D721Med (cell line): ENCODE results near the gene BMP2K.
"Not testable (repeated sequence)": the region's sequence is repeated elsewhere in the genome, so short reads cannot be mapped to it uniquely, and the experiment has no call there.

ENCODE experiments used
- DNase-seq: peaks from one replicate; pipeline ENCODE4 v3.0.0; 2011; ENCODE audit warnings: low spot score; ENCODE audit not compliant: insufficient read length
- FAIRE-seq: peaks from 2 replicates; lab custom pipeline; 2011; peaks lifted over from hg19 to GRCh38; lab: Jason Lieb, UNC
- CTCF ChIP-seq: IDR thresholded peaks from 2 replicates; pipeline ENCODE4 v1.5.1; 2012; ENCODE audit warnings: mild to moderate bottlenecking, control low read depth; ENCODE audit not compliant: insufficient read depth; ENCODE audit errors: missing control alignments

Gene BMP2K

GRCh38 chr4:78787392-78788006, 11.3 kb downstream of the BMP2K start:
- no peak for TF ChIP-seq CTCF
- DNase-seq = no peak
- peak; percentile 84 for FAIRE-seq

DNA sequence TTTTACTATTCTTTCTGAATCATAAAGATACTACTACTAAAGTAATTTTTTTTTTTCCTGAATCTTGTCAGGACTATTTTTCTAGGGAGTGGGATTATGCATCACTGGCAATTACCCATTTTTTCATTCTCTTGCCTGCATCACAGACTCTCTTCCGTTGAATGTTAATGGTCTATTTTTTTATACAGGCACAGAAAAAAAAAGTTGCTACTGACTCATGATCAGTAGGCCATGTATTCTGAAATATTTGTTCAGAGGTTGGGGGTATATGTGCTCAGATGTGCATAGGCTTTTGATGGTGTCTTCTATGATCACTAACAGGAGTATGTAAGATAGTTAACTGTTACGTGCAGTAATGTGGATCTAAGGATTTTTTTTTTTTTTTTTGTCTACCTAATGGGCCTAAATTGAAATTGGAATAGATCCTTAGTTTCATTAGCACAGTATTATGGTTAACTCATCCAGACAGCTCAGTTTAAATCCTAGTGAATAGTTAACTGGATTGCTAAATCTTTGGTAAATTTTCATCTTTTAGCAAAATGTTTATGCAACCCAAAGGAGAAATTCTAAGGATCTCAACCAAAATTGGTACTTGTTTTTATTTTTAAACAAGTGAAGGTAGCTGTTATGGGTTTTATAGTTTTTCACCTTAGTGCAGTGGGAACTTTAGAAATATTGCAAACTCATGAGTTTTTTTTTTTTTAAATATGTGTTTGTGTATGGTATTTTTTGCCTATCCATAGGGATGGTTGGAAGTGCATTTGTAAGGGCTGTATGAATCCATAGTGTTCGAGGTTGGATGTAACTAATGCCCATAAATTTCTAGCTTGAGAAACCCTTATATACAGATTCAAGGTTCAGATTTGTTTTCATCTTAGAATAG, 12.1 kb downstream of the BMP2K start:
- FAIRE-seq (no peak), DNase-seq (no peak)
- TF ChIP-seq CTCF = no peak

GRCh38 chr4:78795594-78796416, 19.7 kb downstream of the BMP2K start:
- not testable (repeated sequence) for FAIRE-seq

DNA sequence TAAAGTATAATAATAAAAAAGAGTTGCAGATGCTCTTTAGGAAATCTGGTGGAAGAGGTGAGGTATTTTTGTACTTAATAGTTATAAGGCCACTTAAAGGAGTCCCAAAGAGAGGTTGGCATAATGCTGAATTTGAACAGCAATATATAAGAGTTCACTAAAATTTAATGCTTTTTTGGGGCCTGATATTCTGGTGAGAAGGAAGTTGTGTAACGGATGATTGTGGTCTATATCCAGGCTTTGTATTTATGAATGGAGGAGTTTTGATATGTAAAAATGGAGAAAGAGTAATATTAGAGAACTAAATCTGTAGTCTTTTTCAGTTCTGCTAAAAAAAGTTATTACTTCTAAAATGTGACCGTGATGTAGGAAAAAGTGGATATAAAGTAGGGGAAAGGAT, 20.4 kb downstream of the BMP2K start:
- no peak for TF ChIP-seq CTCF
- FAIRE-seq = no peak
- no peak for DNase-seq

More at GRCh38 chr4:78795594-78796416, 19.7 kb downstream of the BMP2K start:
- not testable (repeated sequence) for DNase-seq

GRCh38 chr4:78797777-78798284, 21.7 kb downstream of the BMP2K start:
- no peak for TF ChIP-seq CTCF
- no peak for DNase-seq
- FAIRE-seq = no peak

GRCh38 chr4:78799551-78800495, 23.7 kb downstream of the BMP2K start:
- FAIRE-seq = no peak
- DNase-seq = no peak
- no peak for TF ChIP-seq CTCF
